ENCODE measurements around the gene ATP6AP2.
"Not testable (repeated sequence)": the region's sequence is repeated elsewhere in the genome, so short reads cannot be mapped to it uniquely, and the experiment has no call there.

The ATP6AP2 gene

DNA sequence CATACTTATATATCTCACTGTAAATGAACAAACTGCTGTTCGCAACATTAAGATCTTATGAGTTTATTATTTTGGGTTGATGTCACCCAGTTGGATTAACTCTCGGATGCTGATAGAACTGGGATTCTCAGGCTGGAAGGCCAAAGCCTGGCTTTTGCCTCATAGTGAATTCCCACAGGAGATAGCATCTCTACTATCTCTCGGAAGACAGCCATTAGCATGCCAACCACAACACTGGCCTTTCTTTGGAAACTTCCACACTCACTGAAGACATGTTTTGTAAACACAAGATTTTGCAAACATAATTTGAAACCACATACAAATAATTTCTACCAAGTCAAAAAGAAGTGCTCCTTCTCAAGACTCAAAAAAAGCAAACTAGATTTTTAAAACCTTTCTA is 4.5 kb upstream of the ATP6AP2 start:
- no peak for DNase-seq

DNA sequence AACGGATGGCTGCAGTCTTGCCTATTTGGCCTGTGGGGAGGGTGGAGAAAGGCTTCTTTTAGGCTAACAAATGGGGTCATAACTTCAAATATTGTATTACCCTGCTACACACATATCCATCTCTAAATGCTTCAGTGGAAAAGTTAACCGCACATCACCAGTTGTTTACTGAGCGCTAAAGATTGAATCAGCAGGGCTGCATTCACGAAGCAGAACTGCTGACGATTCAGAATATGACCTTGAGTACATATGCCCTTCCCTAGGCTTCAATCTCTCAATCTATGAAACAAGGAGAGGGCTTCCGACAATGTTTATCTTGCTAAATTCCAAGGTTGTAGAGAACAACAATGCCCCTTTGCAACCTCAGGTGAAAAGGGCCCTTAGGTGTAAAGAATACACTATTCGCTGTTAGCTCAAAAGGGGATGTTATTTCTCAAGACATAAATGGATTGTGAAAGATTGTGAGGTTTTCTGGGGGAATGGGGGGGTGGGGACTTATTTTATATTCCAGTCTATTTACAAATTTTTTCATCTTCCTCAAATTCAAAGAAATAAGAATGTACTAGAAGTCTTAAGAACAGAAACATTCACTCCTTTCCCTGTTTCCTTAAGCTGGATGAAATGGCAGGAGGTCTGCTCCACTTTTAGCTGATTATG is 2.6 kb upstream of the ATP6AP2 start:
- no peak for DNase-seq

DNA sequence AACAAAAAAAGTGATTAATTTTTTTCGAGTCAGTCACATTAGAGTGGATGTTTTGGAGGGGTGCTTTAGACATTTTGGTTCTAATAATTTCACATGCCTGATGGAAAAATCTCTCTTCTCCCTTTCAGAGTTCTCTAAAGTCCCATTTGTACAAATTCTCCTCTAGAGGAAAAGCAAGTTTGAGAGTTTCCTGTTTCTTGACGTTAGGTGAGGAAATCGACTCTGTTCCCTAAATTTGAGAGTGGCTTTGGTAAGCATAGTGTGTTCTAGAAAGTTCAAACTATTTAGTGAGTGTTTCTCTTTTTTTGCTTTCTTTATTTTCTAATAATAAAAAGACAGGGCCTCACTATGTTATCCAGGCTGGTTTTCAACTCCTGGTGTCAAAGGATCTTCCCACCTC is 1.6 kb upstream of the ATP6AP2 start:
- DNase-seq = no peak

DNA sequence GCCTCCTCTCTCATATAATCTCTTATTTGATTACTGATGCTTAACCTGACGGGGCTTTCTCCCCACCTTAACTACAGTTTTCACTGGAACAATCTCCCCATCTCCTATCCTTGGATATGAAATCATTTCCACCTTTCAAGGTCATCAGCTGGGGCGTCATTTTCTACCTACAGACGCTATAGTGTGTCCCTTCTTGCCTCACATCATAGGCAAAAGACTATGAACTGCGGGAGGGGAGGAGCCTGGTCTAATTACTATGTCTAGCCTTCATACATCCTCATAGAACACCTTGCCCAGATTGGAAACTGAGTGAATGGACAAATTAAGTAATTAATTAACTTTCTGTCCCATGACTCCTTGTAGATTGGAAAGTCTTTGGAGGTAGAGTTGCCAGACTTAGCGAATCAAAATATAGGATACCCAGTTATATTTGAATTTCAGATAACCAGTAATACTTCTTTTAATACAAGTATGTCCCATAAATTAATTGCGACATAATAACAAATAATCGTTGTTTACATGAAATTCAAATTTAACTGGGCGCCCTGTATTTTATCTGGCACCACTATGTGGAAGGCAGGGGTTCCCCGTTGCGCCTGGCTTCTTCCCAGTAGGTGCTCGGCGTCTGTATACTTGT is 752 bp upstream of the ATP6AP2 start:
- no peak for DNase-seq

DNA sequence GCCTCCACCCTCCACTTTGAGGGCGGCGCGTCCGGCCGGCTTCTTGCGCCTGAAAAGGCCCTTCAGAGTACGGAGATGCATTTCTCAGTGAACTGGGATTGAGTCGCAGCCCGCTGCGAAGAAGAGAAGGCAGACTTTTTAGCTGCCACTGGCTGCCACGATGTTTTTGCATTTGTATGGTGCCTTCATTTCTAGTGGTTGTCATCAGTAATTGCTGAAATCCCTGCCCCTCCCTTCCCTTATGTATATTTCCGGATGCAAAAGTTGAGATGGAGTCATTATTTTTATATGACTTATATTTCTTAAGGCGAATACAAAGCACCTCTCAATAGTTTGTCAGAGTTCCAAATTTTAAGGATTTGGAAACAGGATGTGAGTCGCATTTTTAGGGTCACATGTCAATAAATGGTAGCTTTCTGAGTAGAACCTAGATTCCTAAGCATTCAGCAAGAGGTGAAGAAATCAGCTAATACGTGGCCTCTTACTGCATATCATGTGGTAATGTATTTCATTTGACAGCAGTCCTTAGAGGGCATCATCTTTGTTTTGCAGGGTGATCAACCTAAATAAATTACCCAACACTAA is 658 bp downstream of the ATP6AP2 start:
- DNase-seq = peak; percentile 15

DNA sequence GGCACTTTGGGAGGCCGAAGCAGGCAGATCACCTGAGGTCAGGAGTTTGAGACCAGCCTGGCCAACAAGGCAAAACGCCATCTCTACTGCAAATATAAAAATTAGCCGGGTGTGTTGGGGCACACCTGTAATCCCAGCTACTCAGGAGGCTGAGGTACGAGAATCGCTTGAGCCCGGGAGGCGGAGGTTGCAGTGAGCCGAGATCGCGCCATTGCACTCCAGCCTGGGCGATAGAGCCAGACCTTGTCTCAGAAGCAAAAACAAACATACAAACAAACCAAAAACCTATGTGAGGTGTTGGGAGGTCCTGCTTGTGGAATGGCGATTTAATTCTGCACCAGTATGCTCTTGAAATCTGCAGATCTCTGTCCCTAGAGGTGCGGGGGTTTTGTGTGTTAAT is 1.4 kb downstream of the ATP6AP2 start:
- not testable (repeated sequence) for DNase-seq

DNA sequence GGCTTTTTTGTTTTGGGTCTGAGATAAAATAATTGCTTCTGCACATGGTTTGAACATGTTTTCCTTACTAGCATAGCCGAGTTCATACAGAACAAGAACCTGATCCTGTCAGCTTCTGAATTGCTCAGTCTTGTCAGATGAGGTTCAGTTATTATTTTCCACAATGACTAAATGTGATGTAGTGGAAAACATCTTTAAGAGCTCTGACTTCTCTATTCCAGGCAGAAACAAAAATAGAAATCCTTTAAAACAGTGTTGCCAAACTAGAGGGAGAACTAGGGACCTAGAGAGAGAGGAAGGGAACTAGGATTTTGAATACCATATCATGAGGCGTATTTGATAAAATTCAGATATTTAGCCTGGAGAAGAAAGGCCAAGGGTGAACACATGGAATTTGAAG is 2.0 kb downstream of the ATP6AP2 start:
- DNase-seq = no peak

DNA sequence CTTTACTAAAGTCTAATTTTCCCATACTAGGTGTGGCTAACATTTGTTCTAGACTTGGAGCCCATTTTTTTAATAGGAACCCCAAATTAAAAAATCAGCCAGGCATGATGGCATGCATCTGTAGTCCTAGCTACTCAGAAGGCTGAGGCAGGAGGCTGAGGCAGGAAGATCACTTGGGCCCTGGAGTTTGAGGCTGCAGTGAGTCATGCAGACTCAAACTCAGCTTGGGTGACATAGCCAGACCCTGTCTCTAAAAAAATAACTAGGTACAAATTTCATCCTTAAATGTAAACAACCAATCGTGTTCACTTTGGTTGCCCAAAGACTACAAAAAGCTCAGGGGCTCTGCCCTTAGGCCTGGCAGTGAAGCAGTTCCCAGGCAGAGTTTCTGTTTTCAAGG is 6.9 kb downstream of the ATP6AP2 start:
- DNase-seq = not testable (repeated sequence)

DNA sequence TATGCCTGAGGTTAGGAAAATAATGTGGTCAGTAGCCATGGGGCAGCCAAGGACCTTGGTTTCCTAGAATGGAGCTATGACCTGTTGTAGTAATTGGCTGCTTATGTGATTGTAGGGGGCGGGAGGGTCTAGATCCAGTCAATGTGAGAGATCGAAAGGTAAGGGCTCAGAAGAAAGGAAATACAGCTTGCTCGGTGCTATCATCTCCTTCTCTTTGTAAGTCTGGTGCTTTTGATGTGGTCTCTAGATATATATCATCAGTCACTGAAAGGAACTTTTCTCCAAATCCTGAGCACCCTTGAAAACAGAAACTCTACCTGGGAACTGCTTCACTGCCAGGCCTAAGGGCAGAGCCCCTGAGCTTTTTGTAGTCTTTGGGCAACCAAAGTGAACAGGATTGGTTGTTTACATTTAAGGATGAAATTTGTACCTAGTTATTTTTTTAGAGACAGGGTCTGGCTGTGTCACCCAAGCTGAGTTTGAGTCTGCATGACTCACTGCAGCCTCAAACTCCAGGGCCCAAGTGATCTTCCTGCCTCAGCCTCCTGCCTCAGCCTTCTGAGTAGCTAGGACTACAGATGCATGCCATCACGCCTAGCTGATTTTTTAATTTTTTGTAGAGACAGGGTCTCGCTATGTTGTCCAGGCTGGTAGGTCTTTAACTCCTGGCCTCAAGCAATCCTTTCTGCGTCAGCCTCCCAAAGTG is 9.0 kb downstream of the ATP6AP2 start:
- DNase-seq = not testable (repeated sequence)

DNA sequence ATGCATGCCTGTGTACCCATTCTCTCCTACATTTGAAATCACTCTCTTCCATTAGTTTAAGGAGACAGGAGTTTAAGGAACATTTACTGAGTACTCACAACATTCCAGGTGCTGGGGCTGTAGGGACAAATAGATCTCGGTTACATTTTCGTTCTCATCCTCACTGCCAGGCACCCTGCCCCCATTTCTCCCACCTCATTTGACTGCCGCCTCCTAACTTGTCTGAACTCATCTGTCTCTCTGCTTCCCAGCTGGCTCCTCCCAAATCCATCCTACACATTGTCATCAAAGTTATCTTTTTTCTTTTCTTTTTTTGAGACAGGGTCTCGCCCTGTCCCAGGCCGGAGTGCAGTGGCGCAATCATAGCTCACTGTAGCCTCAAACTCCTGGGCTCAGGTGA is 22.7 kb downstream of the ATP6AP2 start:
- no peak for DNase-seq

DNA sequence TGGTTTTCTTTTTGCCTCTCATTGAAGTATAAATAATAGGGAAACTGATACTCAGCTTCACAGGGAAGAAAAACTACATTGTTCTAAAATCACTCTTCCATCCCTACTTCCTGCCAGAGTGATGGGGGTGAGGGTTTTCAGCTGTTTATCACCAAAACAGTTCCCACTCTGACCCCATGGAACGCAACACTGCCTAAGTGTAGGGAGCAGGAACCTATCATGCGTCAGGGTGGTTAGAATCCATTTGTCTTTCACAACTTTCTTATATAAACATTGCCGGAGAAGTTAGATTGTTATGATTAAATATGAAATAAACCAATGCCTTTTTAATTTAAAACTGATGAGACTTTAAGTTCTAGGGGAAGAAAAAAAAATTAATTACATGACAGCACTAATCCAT is 26.6 kb downstream of the ATP6AP2 start:
- no peak for DNase-seq

DNA sequence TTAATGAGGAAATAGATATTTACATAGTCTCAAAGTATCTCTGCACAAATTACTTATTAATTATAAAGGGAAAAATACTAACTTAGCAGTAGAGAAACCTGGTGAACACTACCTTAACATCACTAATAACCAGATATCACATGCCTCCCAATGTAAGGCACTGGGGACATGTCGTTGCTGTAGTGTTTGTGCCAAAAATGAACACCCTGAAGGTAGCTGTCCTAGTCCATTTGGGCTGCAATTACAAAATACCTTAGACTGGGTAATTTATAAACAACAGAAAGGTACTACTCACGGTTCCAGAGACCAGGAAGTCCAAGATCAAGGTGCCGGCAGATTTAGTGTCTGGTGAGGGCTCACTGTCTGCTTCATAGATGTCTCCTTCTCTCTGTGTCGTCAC is 31.7 kb downstream of the ATP6AP2 start:
- DNase-seq = no peak

DNA sequence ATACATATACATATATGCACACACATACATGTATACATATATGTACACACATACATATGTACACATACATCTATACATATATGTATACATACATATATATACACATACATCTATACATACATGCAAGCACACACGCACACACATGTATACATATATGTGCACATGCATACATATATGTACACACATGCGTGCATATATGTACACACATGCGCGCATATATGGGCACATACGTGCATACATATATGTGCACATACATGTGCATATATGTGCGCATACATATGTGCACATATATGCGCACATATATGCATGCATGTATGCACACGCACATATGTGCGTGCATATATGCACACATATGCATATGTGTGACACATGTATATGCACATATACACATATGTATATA is 35.2 kb downstream of the ATP6AP2 start:
- DNase-seq = no peak

DNA sequence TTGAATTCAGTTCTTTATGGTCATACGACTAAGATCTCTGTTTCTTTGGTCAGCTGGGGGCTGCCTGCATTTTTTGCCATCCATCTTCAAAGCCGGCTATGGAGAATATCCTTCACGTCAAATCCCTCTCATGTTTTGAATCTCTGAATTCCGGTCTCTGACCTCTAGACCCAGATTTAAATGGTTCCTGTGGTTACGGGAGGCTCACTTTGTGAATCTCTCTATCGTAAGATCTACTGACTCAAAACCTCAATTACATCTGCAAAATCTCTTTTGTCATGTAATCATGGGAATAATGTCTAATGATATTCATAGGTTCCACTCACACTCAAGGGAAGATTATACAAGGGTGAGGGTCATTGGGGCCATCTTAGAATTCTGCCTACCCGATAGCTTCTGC is 36.8 kb downstream of the ATP6AP2 start:
- DNase-seq = no peak

DNA sequence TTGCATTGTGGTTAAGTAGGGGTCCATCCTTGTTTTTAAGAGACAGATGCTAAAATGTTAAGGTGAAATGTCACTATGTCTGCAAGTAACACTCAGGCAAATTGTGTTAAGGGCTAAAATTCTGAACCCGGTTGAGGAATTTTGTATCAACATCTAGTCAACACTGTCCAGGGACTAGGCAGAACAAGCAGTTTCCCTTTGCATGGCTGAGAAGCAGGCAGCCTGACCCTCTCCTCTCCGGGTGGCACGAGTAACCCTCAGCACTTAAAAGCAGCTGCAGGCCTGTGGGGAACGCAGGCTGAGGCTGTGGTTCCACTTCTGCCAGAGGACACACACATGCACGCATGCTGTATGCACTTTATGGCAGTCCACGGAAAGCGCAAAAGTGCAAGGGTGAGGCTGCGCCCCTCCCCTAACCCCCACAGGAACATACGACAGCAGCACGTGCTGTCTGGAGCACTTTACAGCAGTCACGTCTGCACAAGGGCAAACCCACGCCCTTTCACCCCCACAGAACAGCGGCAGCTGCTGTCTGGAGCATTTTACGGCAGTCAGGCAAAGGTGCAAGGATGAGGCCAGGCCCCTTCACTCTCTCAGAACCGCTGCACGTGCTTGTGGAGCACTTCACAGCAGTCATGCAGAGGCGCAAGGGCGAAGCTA is 41.8 kb downstream of the ATP6AP2 start:
- DNase-seq = no peak

DNA sequence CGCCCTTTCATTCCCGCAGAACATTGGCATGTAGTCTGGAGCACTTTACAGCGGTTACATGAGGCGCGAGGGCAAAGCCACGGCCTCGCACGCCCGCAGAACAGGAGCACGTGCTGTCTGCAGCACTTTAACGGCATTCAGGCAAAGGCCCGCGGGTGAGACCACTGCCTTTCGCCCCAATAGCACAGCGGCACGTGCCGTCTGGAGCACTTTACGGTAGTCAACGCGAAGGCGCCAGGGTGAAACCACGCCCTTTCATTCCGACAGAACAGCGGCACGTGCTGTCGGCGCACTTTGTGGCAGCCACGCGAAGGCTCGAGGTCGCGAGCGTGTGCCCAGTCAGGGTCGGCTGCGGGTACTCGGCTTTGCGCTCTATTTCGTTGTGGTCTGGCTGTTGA is 42.4 kb downstream of the ATP6AP2 start, which contains the start of gene MPC1L:
Gene MPC1L (plus strand): TSS at position 290 of the 398 bp plus-strand sequence. CDS start 138 bp downstream, outside the sequence.
- no peak for DNase-seq

DNA sequence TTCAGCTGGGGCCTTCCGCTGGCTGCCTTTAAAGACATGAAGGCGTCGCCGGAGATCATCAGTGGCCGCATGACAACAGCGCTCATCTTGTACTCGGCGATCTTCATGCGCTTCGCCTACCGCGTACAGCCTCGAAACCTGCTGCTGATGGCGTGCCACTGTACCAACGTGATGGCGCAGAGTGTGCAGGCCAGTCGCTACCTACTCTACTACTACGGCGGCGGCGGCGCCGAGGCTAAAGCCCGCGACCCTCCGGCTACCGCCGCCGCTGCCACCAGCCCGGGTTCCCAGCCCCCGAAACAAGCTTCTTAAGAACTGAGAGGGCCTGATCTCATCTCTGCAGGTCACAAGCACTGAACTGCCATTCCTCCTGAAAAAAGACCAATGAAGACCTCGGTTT is 42.9 kb downstream of the ATP6AP2 start:
- DNase-seq = no peak

DNA sequence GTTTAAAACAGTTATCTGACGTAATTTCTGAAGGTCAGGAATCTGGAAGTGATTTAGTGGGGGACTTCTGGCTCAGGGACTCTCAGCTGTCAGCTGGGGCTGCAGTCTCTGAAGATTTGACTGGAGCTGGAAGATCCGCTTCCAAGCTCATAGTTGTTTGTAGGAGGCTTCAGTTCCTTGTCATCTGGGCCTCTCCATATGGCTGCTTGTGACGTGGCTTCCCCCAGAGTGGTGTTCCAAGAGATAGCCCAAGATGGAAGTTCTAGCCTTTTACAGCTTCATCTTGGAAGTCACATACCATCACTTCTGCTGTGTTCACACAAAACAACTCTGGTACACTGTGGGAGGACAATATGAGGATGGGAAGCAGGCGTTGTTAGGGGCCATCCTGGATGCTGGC is 44.5 kb downstream of the ATP6AP2 start:
- DNase-seq = no peak

DNA sequence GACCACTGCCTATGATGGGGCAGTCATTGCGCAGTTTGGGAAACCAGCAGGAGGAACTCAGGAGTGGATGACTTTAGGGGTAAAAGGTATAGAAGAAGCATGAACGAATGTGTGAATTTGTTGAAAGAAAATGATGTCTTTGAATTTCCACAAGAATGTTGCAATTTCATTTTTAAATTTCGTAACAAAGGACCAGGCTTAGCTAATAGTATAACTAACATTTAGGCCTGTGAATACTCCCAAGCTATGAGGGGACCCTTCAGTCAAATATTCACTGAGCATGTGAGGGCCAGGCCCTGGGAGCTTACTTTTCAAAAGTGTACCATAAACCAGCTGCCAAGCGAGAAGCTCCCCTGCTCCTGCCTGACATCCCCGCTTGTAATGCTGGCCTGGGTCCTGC is 47.7 kb downstream of the ATP6AP2 start:
- DNase-seq = no peak

DNA sequence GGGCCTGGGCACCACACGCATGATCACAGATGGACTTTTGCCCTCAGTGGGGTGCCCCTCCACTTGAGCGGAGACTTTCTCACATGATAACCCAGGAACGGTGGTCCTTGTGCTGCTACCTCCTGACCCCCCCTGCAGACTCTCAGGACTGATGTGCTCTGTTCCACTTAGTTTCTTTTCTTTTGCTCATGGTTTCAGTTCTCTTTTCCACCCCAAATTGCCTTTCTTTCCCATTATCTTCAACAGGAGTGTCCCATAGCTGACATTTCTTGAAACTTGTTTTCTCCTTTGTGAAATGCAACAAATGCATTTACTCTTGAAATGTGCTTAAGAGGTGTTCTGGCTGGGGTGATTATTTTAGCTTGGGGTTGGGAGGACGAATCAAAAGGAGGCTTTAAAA is 51.4 kb downstream of the ATP6AP2 start:
- no peak for DNase-seq

DNA sequence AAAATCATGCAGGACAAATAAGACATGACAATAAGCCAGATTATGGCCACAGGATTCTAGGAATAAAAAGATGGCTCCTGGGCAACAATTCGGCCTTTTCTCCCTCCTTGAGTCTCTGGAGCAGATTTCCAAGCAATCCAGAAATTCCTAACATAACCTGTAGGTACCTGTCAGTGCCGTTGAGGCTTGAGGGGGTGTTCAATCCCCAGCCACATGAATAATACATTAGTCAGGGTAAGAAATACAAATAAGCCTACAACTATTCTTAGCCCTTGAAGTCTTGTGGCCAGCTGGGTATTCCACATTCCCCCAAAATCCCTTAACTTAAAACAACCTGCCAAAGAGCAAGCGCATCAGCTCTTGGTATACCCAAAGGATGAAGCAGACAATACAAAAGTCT is 56.9 kb downstream of the ATP6AP2 start:
- DNase-seq = no peak

DNA sequence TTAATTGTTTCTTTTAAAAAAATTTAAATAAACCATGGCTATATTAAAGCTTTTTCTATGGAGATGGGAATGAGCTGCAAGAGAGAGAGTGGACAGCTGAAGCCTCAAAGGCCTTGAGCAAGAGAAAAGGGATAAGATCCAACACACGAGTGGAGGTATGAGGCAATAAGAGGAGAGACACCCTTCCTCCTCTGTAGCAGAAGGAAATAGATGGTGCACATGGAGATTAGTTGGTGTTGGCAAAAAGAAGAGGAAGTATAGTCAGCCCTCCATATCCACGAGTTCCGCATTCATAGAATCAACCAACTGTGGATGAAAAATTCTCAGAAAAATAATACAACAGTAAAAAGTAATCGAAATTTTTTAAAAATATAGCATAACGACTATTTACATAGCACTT is 63.4 kb downstream of the ATP6AP2 start:
- peak; percentile 22 for DNase-seq

DNA sequence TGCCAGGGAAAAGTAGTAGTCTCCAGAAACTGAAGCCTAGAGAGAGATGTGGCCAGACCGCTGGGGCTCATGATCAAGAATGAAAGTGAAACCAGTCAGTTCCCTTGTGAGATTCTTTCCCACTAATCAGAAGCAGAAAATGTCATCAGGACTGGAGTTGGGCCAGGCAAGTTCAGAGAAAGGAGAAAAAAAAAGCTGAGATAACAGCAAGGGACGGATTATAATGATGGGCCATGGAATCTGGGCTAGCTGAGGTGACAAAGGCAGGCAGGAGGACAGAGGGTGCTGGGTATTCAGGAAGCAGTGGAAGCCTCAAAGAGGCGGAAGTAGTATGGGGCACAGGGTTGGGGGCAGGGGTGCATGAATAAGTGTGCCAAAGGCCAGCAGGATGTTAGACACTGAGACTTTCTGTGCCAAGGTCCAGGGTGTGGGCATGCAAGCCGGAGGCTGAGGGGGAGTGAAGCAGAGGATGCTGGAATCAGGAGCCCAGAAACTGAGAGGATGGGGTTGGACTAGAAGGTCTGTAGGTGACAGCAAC is 64.1 kb downstream of the ATP6AP2 start:
- DNase-seq = peak; percentile 70
